SK-N-SH treated with all-trans-retinoic acid at 6 μM for 48 hours (cell line): Measurements from ENCODE around the gene PPP4R1.

Source experiments
- ESRRG ChIP-seq: fragments of 250-450 bp; sonication (Bioruptor Pico); IDR thresholded peaks from 2 replicates; pipeline ENCODE4 v1.6.1; 2021; ENCODE audit warnings: mild to moderate bottlenecking
- PATZ1 ChIP-seq: fragments of 250-450 bp; sonication (Bioruptor Pico); IDR thresholded peaks from 2 replicates; pipeline ENCODE4 v1.8.0; 2020; ENCODE audit warnings: mild to moderate bottlenecking, moderate library complexity, borderline replicate concordance
- SNAI2 ChIP-seq: fragments of 250-450 bp; sonication (Bioruptor Pico); IDR thresholded peaks from 2 replicates; pipeline ENCODE4 v1.5.0; 2020; ENCODE audit warnings: mild to moderate bottlenecking, moderate library complexity

GRCh38 chr18:9597609-9598008 is 16.8 kb downstream of the PPP4R1 start:
- TF ChIP-seq ESRRG (CRISPR knock-in tag) (no peak), SNAI2 (no peak), PATZ1 (CRISPR knock-in tag) (no peak)
